ENCODE results near the gene SPAST. TPM values are rescaled to one million over a fixed set of nuclear protein-coding genes. Genes with fewer than 3 reads are reported as not detected.

Gene SPAST, protein sequence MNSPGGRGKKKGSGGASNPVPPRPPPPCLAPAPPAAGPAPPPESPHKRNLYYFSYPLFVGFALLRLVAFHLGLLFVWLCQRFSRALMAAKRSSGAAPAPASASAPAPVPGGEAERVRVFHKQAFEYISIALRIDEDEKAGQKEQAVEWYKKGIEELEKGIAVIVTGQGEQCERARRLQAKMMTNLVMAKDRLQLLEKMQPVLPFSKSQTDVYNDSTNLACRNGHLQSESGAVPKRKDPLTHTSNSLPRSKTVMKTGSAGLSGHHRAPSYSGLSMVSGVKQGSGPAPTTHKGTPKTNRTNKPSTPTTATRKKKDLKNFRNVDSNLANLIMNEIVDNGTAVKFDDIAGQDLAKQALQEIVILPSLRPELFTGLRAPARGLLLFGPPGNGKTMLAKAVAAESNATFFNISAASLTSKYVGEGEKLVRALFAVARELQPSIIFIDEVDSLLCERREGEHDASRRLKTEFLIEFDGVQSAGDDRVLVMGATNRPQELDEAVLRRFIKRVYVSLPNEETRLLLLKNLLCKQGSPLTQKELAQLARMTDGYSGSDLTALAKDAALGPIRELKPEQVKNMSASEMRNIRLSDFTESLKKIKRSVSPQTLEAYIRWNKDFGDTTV
- 28.9 and 32.7 TPM in 2 replicates for total RNA-seq

DNA sequence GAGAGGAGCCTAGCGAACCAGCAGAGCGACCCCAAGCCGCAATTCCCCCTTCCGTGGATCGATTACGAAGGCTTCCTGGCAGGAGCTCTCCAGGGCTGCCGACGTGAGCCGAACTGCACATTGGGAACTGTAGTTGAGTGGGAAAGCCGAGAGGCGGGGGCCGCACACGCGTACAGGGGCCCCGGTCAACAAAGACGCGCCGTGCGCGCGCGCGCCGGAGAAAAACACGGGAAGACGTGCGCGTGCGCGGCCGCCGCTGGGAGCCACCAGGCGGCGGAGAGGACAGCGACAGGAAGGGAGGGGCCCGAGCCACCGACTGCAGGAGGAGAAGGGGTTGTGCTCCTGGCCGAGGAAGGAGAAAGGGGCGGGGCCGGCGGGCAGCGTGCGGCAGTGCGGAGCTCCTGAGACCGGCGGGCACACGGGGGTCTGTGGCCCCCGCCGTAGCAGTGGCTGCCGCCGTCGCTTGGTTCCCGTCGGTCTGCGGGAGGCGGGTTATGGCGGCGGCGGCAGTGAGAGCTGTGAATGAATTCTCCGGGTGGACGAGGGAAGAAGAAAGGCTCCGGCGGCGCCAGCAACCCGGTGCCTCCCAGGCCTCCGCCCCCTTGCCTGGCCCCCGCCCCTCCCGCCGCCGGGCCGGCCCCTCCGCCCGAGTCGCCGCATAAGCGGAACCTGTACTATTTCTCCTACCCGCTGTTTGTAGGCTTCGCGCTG lies at the start of gene SPAST:
SPAST (plus strand) TSS at position 247 of the 711 bp plus-strand sequence; CDS start at position 523, 276 bp downstream.

DNA sequence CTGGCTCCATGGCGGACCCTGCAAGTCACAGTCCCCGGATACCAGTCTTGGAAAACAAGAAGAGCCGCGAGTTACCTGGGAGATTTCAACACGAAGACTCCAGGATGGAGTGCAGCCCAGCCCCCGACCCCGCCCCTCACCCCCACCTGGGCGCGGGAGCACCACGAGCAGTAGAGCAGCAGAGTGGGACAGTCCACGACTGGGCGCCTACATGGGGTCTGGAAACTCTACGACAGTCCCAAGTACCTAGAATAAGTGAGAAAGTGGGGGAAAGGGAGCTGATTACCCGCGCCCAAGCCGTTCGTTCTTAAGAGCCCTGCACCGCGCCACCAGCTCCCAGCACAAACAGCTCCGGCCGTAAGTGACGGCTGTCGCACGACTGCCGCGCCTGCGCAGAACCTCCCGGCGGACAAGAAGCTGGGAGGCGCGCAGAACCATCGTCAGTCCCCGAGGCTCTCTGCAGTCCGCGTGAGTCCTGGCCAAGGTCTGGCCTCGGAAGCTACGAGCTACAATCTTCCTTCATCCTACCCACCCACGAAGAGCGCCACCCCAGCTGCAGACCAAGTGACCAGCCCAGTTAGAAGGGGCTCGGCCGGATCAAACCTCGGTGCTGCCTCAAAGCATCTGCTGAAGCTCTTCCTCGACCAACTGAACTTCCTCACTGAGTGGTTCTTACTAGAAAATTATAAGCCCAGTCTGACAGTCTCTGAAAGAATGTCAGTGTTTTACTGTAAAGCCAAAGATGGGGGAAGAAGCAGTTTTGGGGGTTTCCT lies 23.7 kb upstream of the SPAST start, which contains the start of gene DPY30:
DPY30 (minus strand) TSS at position 359 of the 773 bp plus-strand sequence; CDS start at position 10, 349 bp downstream.

Other genes with a start within 250 kb of the SPAST start
- 30.3 and 47.2 TPM in 2 replicates for gene MEMO1, start 52.5 kb upstream of the SPAST start, total RNA-seq
- gene DPY30, start 23.8 kb upstream of the SPAST start, total RNA-seq: 65.3 and 66.3 TPM in 2 replicates
- gene SLC30A6, start 102.3 kb downstream of the SPAST start, total RNA-seq: 33.4 and 37.1 TPM in 2 replicates
- gene NLRC4, start 201.3 kb downstream of the SPAST start, total RNA-seq: not detected in 2 replicates
- 36.2 and 38.0 TPM in 2 replicates for gene YIPF4, start 214.3 kb downstream of the SPAST start, total RNA-seq

Measured in smooth muscle cell of the umbilical artery (primary cell).